ENCODE results near the gene BCL2L12.

BCL2L12 gene

DNA sequence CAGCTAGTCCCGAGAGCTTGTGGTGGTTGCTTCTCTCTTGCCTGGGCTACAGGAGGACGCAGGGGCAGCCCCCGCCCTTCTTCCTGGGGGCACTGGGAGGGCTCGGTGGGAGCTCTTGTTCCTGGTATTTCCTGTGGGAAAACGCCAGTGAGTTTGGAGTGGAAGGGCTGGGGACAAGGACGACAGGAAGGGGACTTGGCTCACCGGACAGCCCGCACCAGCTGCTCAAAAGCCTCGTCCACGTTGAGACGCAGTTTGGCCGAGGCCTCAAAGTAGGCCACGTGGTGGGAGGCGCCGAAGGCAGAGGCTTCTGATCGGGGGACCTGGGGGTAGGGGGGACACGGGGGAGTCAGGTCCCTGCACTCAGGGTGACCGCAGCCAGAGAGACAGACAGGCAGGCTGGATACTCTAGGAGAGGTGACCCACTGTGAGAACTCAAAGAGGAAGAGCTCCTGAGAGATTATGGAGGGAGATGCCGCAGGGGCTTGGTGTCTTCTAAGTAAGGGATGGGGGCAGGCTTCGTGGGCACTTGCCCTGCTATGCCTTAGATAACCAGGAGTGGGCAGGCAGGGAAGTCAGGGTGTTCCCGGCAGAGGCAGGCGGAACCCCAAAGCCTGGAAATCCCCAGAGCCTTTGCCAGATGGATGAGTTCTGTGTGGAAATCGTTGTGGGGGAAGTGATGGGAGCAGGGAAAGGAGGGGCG lies 30.1 kb upstream of the BCL2L12 start:
- no peaks in the 10 kb centered on the region for H3K27me3 Mint-ChIP-seq
- peaks cover 8% of the 10 kb centered on the region for H3K36me3 Mint-ChIP-seq (ENCODE audit: insufficient read depth)
- H3K4me1 Mint-ChIP-seq: peaks cover 39% of the 10 kb centered on the region
- H3K4me3 Mint-ChIP-seq: no peak overlapping the region
- no peak for ATAC-seq (replicated peaks; ENCODE audit: extremely low read depth, poor library complexity, severe bottlenecking)
- H3K9me3 Mint-ChIP-seq: no peaks in the 10 kb centered on the region
- H3K27ac Mint-ChIP-seq (ENCODE audit: low read depth): peak overlapping the region; percentile 7
- DNase-seq (ENCODE audit: low spot score in 2 of 2): no peak

DNA sequence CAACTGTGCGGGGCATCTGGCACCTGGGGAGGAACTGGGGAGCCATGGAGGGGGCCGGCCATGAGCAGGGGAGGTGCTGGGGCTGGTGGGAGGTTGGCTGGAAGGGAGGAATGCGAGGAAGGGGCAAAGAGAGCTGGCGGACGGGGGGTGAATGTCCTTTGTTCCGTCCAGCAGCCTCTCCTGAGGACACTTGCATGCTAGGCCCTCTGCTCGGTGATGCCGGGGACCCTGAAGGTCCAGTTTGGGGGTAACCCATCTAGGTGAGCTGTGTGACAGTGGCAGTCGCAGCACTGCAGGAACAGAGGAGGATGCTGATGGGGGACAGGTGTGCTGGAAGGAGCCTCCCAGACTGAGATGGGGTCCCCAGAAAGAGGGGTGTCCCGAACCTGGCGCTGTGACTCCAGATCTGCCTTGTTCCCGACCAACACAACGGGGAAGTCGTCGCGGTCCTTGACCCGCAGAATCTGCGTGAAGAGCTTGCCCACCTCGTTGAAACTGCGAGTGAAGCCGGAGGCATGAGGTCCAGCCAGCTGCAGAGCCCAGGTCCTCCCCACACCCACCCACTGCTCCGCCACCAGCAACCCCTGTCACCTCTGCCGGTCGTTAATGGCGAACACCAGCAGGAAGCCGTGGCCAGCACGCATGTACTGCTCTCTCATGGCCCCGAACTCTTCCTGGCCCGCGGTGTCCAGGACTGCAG lies 29.4 kb upstream of the BCL2L12 start:
- peaks cover 13% of the 10 kb centered on the region for H3K36me3 Mint-ChIP-seq (ENCODE audit: insufficient read depth)
- no peaks in the 10 kb centered on the region for H3K27me3 Mint-ChIP-seq
- no peaks in the 10 kb centered on the region for H3K9me3 Mint-ChIP-seq
- H3K27ac Mint-ChIP-seq (ENCODE audit: low read depth): peak overlapping the region; percentile 7
- DNase-seq (ENCODE audit: low spot score in 2 of 2) (no peak), ATAC-seq (replicated peaks; ENCODE audit: extremely low read depth, poor library complexity, severe bottlenecking) (no peak)
- H3K4me3 Mint-ChIP-seq: peak overlapping the region; percentile 20
- H3K4me1 Mint-ChIP-seq: peaks cover 44% of the 10 kb centered on the region

DNA sequence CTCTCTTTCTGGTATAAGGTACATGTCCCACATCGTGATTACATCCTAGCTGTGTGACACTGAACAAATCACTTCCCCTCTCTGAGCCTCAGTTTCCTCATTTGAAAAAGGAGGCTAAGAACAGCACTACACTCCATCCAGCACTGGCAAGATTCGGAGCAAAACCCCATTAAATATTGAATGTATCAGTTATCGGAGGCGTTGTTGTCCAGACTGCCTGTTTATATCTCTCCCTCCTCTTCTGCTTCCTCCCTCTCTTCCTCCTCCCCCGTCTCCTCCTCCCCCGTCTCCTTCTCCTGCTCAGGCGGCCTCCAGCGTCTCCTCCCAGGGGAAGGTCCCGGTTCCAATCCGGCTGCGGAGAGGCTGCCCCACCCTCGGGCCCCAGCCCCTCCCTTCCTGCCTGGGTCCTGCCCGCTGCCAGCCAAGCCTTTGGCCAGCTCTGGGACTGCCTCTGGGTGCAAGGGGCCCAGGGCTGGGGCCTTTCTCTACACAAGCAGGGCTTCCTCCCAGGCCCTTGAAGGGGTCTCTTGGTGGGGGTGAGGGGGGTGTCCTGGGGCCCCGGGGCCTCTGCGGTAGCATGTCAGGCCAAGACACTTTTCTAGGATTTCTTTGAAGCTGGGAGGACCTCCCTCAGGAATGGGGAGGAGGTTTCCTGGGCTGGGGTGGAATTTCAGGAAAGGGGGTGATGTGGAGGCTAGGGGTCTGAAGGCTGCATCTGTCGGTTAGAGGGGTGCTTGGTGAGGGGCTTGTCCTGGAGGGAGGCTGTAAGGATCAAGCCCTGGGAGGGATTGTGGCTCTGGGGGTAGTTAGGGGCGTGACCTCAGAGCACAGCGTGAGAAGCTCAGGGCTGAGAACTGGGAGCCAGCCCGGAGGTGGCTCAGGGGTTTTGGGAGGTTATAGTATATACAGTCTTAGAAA lies 27.7 kb upstream of the BCL2L12 start:
- ATAC-seq (replicated peaks; ENCODE audit: extremely low read depth, poor library complexity, severe bottlenecking) (no peak), DNase-seq (ENCODE audit: low spot score in 2 of 2) (no peak)
- Mint-ChIP-seq H3K9me3 (no peaks in the 10 kb centered on the region), H3K27me3 (no peaks in the 10 kb centered on the region), H3K36me3 (ENCODE audit: insufficient read depth) (peaks cover 22% of the 10 kb centered on the region), H3K4me3 (peak overlapping the region; percentile 92), H3K27ac (ENCODE audit: low read depth) (peak overlapping the region; percentile 46), H3K4me1 (peaks cover 56% of the 10 kb centered on the region)

DNA sequence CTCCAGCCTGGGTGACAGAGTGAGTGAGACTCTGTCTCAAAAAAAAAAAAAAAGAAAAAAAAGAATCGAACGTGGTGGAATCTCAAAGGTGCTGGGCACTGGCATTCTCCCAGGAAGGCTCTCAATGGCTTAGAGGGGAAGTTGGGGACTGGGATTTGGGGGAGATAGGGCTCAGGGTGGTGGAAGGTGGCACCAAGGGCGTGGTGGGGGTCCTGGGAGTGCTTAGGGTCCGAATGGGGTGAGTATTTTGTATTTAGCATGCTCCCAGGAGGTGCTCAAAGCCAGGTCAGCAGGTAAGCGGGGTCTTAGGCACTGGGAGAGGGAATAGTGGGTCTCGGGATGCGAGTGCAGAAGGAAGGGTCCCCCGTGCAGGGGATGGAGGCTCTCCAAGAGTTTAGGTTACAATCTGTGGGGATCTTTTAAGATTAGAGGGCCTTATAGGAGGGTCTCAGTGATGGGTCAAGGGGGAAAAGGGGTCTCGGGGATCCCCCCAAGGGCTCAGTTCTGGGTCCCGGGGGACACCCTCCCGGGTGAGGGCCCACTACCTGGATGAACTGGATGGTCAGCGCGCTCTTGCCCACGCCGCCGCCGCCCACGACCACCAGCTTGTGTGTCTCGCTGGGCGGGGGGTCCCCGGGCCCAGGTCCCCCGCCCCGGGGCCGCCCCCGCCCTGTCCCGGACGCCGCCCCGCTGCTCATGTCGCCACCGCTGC lies 26.2 kb upstream of the BCL2L12 start:
- Mint-ChIP-seq H3K9me3 (no peaks in the 10 kb centered on the region), H3K4me1 (peaks cover 69% of the 10 kb centered on the region), H3K27ac (ENCODE audit: low read depth) (peak overlapping the region; percentile 96), H3K4me3 (peak overlapping the region; percentile 92), H3K36me3 (ENCODE audit: insufficient read depth) (peaks cover 26% of the 10 kb centered on the region), H3K27me3 (no peaks in the 10 kb centered on the region)
- ATAC-seq (replicated peaks; ENCODE audit: extremely low read depth, poor library complexity, severe bottlenecking) (no peak), DNase-seq (ENCODE audit: low spot score in 2 of 2) (no peak)

DNA sequence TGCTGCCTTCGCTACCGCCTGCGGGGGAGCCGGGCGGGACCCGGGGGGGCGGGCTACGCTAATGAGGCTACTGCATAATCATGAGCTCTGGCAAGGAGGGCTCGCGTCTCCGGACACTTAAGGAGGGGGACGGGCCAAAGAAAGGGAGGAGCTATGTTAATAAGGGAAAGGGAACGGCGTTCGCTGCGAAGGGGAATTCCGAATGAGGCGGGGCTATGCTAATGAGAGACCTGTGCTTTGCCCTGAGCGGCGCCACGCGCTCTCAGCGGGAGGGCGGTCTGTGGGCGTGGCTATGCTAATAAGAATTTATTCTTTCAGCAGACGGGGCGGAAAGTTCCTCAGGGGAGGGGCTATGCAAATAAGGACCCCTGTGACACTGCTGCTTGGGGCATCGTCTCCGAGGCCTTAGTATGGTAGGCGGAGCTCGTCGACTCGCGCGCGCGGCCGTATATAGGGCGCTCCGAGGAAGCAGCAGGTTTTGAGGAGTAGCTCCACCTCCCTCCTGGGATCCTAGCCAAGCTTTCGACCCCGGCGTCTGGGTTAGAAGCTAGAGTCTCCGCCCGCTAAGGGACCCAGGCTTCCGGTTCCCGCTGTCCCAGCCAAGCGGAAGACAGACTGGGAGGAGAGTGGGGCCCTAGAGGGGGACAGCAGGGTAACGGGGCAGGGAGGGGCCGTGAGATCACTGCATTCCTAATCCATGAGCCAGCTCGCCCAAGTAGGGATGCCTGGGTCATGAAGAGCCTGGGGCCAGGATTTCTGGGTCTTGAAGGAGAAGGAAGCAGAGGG lies 25.4 kb upstream of the BCL2L12 start, which contains the start of gene RRAS:
Gene RRAS (minus strand): TSS at position 31 of the 786 bp plus-strand sequence. CDS start 45 bp downstream, outside the sequence.
- Mint-ChIP-seq H3K9me3 (no peaks in the 10 kb centered on the region), H3K27me3 (no peaks in the 10 kb centered on the region), H3K4me3 (peak within 1 kb of the TSS; percentile 92), H3K27ac (ENCODE audit: low read depth) (peak within 1 kb of the TSS; percentile 96), H3K36me3 (ENCODE audit: insufficient read depth) (peaks cover 28% of the 10 kb centered on the region), H3K4me1 (peaks cover 69% of the 10 kb centered on the region)
- ATAC-seq (replicated peaks; ENCODE audit: extremely low read depth, poor library complexity, severe bottlenecking) (peak; percentile 73), DNase-seq (ENCODE audit: low spot score in 2 of 2) (peak; percentile 97 to 99)

DNA sequence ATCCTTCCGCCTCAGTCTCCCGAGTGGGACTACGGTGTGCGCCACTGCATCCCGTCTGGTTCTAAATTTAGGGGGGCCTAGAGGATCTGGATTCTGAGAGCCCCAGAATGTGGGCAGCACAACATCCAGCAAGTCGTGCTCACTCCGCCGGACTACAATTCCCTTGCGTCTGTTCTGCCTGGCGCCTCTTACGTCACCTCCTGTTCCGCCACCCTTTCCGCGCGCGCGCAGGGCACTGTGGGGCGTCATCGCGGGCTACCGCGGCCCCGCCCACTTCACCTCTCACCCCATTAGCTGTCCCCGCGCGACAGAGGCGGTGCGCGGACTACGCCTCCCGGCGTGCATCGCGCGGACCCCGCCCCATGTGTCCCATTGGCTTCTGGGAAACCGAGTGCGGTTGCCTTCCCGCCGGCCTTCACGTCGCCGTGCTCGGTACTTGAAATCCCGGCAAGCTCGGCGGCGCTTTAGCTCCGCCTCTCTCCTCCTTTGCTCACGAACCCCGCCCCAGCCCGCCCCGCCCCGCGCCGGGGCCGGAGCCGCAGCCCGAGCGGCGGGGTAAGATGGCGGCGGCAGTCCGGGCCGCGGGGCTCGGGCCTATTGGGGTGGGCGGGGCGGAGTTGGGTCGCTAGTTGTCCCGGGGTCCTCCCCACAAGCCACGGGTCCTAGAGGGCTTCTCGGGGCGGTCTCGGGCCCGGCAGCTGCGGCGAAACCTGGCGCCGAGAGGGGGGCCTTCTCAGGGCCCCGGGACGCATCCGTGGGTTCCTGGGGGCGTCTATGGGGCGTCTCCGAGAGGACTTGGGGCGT lies 23.8 kb upstream of the BCL2L12 start, which contains the start of gene SCAF1:
Gene SCAF1 (plus strand): TSS at position 522 of the 804 bp plus-strand sequence. CDS start 2,818 bp downstream, outside the sequence.
- H3K4me3 Mint-ChIP-seq: peak within 1 kb of the TSS; percentile 92
- DNase-seq (ENCODE audit: low spot score in 2 of 2) (peak; percentile 97 to 100), ATAC-seq (replicated peaks; ENCODE audit: extremely low read depth, poor library complexity, severe bottlenecking) (peak; percentile 58)
- H3K4me1 Mint-ChIP-seq: peaks cover 71% of the 10 kb centered on the region
- peak within 1 kb of the TSS; percentile 96 for H3K27ac Mint-ChIP-seq (ENCODE audit: low read depth)
- H3K9me3 Mint-ChIP-seq: no peaks in the 10 kb centered on the region
- no peaks in the 10 kb centered on the region for H3K27me3 Mint-ChIP-seq
- peaks cover 30% of the 10 kb centered on the region for H3K36me3 Mint-ChIP-seq (ENCODE audit: insufficient read depth)

DNA sequence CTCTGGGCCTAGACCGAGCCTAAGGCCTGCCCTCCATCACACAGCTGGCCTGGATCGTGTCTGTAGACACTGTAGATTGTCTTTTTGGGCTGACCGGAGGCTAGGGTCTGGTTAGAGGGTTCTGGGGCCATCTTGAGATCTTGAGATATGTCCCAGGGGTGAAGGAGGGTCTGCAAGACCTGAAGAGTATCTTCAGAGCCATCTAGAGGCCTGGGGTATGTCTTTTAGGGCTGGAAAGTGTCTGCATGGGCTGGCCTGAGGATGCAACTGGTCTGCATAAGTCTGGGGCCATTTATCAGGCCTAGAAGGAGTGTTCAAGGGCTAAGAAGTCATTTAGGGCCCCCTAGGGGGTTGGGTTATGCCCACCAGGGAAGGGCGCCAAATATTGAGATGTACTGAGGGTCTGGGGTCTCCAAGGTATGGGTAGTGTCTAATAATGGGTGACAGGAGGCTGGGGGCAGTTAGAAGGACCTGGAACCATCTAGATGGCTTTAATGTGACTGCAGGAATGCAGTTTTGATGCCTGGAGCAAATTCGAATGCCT lies 23.2 kb upstream of the BCL2L12 start:
- Mint-ChIP-seq H3K4me3 (peak overlapping the region; percentile 92), H3K27ac (ENCODE audit: low read depth) (peak overlapping the region; percentile 96), H3K4me1 (peaks cover 70% of the 10 kb centered on the region), H3K36me3 (ENCODE audit: insufficient read depth) (peaks cover 31% of the 10 kb centered on the region), H3K27me3 (no peaks in the 10 kb centered on the region), H3K9me3 (no peaks in the 10 kb centered on the region)
- no peak for ATAC-seq (replicated peaks; ENCODE audit: extremely low read depth, poor library complexity, severe bottlenecking)
- no peak for DNase-seq (ENCODE audit: low spot score in 2 of 2)

DNA sequence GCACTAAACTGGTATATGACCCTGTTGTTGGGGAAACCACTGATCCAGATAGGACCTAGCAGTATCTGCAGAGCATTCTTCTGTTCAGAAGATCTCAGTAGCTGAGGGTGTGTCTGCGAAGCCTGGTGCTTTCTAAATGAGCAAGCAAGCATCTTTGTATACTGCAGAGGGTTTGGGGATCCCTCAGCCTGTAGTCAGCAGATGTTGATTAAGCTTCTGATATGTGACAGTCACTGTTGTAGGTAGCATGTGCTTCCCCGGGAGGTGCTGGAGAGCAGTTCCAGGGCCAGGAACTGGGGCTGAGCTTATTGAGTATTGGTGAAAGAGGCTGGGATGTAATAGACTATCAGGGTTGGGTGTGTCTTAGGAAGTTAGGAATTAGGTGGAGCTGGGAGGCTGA lies 22.3 kb upstream of the BCL2L12 start:
- Mint-ChIP-seq H3K27ac (ENCODE audit: low read depth) (no peak overlapping the region), H3K4me3 (no peak overlapping the region), H3K27me3 (no peaks in the 10 kb centered on the region), H3K4me1 (peaks cover 60% of the 10 kb centered on the region), H3K9me3 (no peaks in the 10 kb centered on the region), H3K36me3 (ENCODE audit: insufficient read depth) (peaks cover 33% of the 10 kb centered on the region)
- DNase-seq (ENCODE audit: low spot score in 2 of 2) (no peak), ATAC-seq (replicated peaks; ENCODE audit: extremely low read depth, poor library complexity, severe bottlenecking) (no peak)

DNA sequence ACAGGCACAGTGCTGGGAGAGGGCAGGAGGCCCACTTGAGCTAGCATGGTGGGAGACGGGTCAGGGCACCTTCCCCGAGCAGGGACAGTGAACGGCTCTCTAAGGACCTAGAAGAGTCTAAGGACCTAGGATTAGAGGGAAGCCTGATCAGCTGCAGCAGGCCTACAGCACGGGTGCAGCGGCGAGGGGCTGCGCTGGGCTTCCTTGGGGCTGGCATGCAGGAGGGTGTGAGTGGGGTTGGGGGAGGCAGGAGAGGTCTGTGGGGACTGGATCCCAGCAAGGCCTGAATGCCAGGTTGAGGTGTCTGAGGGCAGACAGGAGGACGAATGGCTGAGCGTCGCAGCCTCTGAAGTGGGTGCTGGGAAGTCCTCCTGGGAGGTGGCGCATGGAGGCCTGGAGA lies 20.1 kb upstream of the BCL2L12 start:
- no peaks in the 10 kb centered on the region for H3K9me3 Mint-ChIP-seq

DNA sequence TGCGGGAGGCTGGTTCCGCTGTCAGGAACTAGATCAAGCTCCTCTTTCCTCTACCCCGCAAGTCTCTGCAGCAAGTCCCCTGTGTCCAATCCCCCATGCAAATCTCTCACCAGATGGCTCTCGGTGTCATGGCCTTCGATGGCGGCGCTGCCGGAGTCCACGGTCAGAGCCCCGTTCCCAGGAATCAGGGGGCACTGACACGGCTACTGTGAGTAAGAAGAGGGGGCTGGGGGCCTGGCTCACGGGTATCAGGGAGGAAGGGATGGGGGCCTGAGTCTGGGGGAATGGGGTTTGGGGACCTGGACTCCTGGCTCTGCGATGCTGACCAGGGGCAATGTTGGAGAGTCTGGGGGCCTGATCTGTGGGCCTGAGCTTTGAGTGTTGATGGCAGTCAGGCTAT lies 19.7 kb upstream of the BCL2L12 start:
- DNase-seq (ENCODE audit: low spot score in 2 of 2): no peak
- Mint-ChIP-seq H3K4me1 (peaks cover 40% of the 10 kb centered on the region), H3K27ac (ENCODE audit: low read depth) (no peak overlapping the region), H3K36me3 (ENCODE audit: insufficient read depth) (peaks cover 34% of the 10 kb centered on the region), H3K9me3 (no peaks in the 10 kb centered on the region), H3K27me3 (no peaks in the 10 kb centered on the region), H3K4me3 (no peak overlapping the region)
- no peak for ATAC-seq (replicated peaks; ENCODE audit: extremely low read depth, poor library complexity, severe bottlenecking)

More for the DNA sequence above, 20.1 kb upstream of the BCL2L12 start:
- Mint-ChIP-seq H3K27me3 (no peaks in the 10 kb centered on the region), H3K27ac (ENCODE audit: low read depth) (peak overlapping the region; percentile 57), H3K36me3 (ENCODE audit: insufficient read depth) (peaks cover 37% of the 10 kb centered on the region), H3K4me3 (no peak overlapping the region), H3K4me1 (peaks cover 44% of the 10 kb centered on the region)
- DNase-seq (ENCODE audit: low spot score in 2 of 2) (no peak), ATAC-seq (replicated peaks; ENCODE audit: extremely low read depth, poor library complexity, severe bottlenecking) (no peak)

Measured in central memory CD8-positive, alpha-beta T cell (primary cell).